LHCN-M2 (cell line): ENCODE data around the gene DHRS4. TPM values are rescaled to one million over a fixed set of nuclear protein-coding genes. Genes with fewer than 3 reads are reported as not detected.

Experiments used
- DNase-seq: peaks from one replicate; pipeline ENCODE4 v3.0.0-alpha.2; 2012; ENCODE audit warnings: low read depth
- polyA plus RNA-seq: library from polyadenylated mRNA; unstranded; fragments of >200 nt; gene quantifications from one replicate; pipeline ENCODE4 v1.2.1, GENCODE V29; 2012; ENCODE audit warnings: missing spikeins
- total RNA-seq: library from RNA; depleted of rRNA; stranded (reverse); fragments of >200 nt; gene quantifications from 2 replicates; pipeline ENCODE4 v1.2.3, GENCODE V29; 2014; rRNA removed

The DHRS4 gene
- total RNA-seq: 42.1 and 50.6 TPM in 2 replicates
- 51.5 TPM for polyA plus RNA-seq

DNA sequence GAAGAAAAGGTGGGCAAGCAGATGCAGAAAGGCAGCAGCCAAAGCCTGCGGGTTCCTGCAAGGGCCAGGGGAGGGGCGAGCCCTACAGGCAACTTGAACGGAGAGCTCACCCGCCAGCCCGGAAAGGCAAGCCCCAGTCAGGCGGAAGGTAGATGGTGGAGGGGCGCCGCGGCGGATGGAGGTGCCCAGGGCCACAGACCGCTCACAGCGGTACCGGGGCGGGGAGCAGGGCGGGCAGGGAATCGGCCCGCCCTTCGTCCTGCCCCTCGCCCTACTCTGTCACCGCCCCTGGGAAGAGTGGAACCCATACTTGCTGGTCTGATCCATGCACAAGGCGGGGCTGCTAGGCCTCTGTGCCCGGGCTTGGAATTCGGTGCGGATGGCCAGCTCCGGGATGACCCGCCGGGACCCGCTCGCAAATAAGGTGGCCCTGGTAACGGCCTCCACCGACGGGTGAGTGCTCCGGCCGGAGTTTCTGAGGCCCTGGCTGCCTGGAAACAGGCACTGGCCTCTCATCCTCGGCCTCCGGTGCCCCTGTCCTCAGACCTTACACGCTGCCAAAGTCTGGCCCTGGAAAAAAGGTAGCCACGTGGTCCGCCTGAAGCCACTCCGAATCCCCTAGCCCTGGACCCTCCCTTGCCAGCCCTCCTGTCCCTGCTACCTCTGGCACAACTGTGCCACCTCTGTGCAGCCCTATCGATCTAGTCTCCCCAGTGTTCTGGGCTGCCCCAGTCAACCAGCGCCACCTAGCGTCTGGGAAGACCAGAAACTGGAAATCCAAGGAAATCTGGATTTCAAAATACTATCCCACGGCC lies at the start of gene DHRS4:
Gene DHRS4, plus strand, starts transcription at position 307 of the 815 bp plus-strand sequence. Its CDS starts 19 bp downstream, at position 326.
- peak; percentile 78 for DNase-seq

DNA sequence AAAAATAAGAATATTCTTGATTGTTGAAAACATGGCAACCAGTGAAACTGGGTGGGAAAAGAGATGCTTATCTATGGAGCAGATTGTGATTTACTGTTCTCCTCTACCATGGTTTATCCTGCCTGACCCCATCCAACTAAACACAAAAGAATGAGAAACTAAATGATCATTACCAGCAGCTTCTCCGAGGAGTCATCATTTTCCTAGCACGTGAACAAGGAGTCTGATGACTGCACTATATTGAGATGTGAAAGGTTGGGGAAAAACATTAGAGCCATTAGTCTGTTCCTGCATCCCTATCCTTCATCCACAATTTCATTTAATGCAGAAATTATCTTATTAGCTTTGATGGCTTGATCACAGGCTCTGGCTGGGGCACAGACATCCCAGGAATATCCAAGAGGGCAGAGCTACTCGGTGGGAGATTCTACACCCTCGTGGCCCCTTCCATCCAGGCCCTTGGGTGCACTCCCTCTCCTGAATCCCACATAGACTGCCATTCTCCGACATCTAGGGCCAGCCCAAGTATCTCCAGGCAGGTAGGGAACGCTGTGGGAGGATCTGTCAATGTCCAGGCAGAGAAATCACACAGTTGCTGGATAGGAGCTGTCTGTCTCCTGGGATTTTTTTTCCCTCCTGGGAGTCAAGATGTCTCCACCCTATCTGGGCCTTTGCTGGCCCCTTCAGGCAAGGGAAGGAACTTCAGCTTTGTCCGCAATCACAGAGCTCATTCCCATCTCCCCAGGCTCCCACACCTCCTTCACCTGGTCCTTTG lies 43.3 kb upstream of the DHRS4 start:
- DNase-seq: peak; percentile 70

DNA sequence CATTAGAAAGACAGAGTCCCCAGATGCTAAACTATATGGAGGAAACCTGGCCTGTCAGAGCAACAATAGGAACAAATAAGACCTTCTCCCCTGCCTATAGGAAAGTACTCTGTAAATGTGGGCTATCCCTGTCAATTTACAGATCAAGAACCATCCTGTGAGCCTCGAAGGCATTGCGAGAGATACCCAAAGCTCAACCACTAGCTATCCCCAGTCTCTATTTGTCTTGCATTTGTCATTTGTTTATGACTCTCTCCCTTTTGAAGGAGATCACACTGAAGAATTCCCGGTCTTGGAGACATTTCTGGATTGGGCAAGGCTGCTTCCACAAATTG lies 42.7 kb upstream of the DHRS4 start:
- no peak for DNase-seq

DNA sequence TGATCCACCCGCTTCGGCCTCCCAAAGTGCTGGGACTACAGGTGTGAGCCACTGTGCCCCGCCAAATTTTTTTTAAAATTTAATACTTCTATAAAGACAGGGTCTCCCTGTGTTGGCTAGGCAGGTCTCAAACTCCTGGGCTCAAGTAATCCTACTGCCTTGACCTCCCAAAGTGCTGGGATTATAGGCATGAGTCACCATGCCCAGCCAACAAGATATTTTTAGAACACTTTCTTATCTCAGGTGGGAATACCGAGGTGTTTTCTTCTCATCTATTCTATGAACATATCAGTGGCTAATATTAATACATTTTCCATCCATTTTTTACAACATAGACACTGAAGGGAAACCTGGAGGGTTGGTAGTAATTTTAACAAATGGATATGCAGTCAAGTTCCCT lies 38.0 kb upstream of the DHRS4 start:
- DNase-seq: no peak

DNA sequence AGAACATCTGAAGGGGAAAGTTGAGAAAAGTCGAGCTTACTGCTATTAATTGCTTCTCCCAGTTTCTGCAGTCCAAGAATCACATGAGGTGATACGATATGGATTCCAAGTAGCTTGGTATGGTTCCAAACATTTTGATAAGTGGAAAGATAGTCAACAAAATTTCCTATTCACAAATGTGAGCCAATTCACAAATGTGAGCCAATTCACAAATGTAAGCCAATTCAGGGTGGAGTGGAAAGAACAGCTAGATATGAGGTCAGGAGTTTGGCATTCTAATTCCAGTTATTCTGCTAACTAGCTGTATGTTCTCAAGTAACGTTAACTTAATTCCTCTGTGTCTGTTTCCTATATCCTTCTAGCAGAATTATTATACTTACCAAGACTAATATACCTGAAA lies 37.6 kb upstream of the DHRS4 start:
- no peak for DNase-seq

DNA sequence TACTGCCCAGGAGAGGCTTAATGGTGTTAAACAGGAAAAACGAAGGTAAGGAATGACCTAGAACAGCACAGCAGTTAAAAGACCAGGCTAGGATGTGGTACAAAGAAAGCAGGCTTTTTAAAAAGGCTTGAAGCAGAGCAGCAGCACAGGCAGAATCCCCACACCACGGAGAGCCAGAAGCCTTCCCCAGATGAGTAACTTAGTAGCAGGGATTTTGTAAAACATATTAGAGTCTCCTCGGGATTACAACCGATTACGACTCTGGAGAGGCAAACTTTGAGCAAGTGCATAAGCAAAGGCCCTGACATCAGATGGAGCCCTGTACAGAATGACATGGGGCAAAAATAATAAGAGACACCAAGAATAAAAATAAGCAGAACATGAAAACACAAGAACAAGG lies 37.1 kb upstream of the DHRS4 start:
- no peak for DNase-seq

DNA sequence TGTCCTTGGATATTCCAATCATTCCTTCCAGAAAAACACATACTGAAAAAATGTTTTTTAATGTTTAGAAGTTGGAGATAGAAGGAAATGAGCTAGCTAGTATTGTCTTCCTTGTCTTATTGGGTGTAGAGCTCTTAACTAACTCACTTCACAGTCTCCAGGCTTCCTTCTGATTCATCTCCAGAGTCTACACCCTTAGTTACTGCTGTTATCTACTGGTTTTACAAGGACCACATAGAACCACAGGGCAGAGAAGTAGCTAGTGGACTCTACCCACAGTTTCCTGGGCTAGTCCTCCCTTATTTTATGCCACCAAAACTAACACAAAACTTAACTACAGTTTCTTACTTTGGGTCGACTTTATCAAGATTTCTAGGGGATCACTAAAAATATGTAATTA lies 31.0 kb upstream of the DHRS4 start:
- no peak for DNase-seq

DNA sequence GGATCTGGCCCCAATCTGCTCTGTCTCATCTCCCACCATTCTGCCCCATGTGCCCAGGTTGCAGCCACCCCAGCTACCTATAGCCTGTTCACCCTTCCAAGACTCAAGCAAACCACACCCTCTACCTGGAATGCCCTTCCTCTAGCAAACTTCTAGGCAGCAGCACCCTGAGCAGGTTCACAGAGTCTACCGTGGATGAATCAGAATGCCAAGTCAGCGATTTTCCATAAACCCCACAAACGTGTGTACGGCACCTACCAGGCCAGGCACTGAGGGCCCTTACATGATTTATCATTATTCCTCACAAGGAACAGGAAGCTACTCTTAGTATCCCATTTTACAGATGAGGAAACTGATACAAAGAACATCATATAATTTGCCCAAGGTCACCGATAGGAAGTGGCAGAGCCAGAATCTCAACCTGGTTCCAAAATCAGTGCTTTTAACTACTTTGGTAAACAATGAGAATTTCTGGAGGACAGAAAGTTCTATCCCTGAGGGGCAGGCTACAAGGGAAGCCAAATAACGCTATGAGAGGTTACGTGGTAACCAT lies 28.0 kb upstream of the DHRS4 start:
- DNase-seq: no peak

DNA sequence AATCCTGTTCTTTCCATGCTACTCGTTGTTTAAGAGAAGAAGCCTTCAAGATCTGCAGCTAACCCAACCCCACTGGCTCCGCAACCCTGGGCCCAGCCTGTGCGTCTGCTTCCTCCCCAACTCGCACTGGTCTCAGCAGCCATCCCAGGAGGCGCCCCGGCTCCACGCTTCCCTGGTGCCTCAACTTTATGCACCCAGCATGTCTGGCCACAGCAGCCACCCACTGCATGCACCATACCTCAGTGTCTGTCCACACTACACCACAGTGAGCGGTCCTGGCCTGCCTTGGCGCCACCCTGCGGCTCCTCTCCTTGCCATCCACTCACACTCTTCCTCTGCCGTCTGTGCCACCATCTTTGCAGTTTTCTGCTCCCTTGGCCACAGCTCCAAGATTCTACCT lies 27.0 kb upstream of the DHRS4 start:
- no peak for DNase-seq

DNA sequence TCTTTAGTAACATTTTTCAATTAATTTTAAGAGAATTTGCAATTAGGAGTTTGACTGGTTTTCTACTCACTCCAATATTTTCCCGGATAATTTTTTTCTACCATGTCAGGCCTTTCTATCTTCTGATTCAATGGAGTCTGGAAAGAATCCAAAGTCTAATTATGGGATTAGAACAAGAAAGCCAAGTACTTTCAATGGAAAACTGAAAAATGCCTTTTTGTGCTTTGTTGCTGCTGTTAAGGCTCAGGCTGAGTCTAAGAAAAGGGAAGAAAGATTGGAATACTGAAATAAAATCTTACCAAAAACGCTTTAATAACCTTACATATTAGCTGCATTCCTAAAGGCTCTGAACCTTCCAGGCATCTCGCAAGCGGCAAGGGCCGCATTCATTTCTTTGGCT lies 24.4 kb upstream of the DHRS4 start:
- no peak for DNase-seq

DNA sequence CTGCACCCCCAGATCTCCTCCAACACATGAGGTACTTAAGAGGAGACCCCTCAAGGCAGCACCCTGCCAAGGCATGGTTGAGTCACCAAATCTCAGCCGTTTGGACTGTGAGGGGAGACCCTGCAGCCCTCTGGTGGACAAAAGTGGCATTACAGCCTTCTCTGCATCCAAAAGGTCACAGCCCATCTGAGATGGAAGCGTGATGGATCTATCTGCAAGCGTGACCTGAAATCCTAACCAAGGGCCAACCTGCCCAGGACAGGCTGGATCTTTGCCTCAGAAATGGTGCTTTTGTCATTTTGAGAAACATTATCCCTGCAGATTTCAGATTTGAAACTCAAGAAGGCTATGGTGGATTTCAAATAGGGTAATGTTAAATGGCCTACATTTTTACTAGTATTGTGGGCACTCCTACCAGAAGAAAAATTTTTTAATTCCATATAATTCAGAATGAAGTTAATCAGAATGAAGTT lies 23.7 kb upstream of the DHRS4 start:
- peak; percentile 67 for DNase-seq

DNA sequence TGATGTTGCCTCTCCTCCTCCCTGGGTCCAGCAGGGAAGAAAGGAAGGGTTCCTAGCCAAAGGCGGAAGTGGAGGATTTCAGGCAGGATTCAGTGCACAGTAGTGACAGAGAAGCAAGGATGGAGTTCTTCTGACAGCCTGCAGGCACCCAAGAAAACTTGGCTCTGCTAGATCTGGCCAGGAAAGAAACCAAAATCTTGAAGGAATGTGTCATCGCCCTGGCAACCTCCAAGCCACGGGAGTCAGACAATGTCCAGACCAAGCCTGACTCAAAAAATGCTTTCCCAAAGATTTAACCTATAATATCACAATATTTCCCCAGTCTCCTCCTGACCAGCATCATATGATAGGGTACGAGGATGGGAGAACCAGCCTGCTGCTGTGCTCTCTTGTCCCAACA lies 22.8 kb upstream of the DHRS4 start:
- DNase-seq: peak; percentile 33

DNA sequence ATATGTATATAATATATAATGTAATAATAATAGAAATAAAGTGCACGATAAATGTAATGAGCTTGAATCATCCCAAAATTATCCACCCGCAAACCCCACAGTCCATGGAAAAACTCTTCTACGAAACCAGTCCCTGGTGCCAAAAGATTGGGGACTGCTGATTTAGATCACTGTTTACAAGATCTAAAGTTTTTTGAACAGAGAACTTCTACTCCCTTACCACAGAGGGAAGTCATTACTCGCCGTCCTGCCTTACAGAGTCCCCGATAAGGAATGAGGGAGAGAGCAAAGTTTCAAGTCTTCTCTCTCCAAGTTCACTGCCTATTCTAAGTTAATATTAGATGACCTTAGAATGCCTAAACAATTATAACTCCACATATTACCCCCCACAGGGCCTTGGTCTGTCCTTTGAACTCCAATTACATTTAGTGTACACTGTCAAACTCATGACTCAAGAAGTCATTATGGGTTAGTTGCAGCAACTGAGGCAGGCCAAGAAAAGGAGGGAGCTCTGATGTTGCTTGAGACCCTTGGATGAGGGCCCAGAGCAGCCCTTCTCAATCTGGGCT lies 21.8 kb upstream of the DHRS4 start:
- no peak for DNase-seq

DNA sequence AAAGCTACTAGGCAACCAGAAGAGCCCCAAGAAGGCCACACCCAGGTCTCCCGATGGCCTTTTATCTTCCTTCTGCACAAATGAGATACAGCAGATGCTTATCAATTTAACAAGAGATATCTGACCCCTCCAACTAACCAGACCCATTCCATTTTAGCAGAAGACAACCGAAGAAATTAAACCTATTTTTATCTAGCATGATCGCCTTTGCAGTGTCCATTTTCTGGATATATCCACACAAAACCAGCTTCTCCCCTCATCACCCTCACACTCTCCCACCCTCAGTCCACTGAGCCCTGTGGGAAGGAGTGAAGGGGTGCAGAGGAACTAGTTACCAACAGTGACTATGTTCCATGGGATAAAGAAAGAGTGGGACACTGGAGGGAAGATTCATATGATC lies 20.9 kb upstream of the DHRS4 start:
- DNase-seq: no peak

DNA sequence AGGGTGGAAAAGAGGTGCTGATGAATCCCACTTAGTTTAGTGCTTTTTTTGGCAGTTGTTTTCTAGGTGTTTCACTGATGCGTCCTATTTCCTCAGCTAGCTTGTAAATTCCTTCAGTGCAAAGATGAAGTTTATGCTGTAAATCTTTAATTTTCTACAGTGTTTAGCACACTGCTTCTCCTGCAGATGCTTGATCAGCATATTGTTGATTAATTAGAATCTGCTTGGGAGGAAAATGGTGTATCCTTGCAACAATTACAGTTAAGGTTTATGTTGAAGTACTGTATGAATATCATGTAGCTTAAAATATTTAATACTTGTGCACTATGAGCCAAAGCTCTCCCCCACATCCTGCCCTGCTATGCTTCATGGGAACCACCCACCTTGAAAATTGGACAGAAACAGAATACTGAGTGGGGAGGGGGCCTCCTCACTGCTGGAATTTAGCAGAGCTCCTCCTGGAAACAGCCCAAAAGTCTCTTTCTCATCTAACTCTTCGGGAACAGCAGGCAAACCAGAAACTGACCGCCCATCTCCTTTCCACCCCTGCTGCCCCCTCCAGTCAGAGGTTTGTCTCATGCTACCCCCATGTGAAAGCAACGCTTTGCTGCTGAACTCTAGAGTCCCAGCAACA lies 20.3 kb upstream of the DHRS4 start:
- DNase-seq: no peak

DNA sequence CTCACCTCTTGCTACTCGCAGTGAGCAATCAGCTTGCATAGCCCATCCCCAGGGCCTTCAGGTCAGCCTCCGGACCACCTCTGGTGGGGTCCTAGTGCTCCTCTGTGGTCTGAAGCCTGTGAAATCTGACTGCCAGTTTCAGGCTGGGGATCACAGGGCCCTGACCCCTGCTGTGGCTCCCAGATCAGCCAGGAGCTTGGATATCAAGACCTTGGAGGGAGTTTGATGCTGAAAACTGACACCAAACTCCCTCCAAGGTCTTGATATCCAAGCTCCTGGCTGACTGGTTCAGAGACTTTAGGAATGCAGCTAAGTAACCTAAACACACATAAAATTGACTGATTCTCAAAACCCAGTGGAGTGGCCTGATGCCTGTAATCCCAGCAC lies 19.8 kb upstream of the DHRS4 start:
- DNase-seq: no peak

DNA sequence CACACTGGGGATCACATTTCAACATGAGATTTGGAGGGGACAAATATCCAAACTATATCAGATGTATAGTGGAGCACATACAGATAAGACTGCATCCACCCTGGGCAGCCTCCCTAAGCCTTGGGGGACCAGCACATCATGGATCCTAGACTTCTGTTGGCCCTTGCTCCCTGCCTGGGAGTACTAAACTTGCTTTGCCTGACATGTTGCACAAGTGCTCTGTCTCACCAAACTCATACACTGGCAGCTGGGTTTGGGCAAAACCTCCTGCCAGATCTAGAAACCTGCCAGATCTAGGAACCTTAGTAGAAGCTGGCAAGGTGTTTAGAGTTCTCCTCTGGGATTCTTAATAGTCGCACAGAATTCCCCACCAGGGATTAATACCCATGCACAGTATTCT lies 18.4 kb upstream of the DHRS4 start:
- DNase-seq: no peak

DNA sequence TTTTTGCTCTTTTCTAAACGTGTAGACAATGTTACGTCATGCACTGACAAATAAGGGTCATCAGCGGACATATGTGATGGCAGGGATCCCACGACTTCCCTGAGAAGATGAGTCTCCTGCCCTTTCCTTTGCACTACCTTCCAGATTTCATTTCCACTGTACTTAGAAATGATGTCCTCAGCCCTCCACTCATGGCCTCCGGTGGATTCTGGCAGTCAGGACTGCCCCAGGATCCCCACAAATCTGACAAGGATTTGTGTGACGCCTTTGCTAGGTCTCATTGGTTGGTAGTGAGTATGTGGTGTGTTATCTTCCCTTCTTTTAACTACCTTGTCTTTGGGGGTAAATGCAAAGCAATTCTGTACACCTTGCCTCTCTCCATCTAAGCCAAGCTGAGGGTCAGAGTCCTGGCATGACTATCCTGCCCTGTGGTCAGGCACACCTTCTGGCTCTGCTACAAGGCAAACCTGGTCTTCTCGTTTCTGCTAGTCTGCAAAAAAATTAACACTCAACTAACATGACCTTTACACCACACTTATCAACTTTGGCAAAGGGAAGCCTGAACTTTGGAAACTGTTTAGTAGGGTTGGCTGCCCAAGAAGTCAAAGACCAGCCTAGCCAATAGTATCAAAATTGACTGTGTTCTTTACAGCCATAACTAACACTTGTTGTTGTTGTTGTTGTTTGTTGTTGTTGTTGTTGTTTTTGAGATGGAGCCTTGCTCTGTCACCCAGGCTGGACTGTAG lies 17.3 kb upstream of the DHRS4 start:
- no peak for DNase-seq

DNA sequence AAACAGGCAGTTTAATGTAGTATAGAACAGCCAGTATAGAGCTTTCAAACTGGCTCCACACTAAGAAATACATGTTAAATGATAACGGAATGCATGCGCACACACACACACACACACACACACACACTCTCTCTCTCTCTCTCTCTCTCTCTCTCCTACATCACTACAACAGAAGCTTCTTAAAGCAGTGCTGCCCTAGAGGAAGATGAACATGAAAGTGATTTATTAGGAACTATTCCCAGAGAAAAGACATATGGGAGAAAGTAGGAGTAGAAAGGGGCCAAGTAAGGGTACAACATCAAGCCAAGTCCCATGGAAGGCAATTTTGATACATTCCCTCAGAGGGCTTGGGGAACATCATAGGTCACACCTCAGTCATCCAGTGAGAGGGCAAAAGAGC lies 16.4 kb upstream of the DHRS4 start:
- DNase-seq: no peak

DNA sequence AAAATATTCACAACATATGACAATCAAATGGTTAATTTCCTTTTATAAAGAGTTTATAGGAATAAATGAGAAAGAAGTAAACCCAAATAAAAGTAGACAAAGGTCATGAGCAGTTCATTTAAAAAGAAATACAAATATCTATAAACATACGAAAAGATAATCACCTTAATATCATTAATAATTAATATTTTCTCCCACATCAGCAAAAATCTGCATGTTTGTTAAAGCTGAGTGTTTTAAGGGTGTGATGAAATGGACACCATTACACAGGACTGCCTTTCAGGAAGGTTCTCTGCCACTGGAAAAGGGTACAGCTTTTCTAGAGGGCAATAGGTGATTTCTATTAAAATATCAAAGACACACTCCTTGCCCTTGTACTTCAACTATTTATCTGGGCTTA lies 14.7 kb upstream of the DHRS4 start:
- DNase-seq: no peak
